GM12864 (cell line): ENCODE results near the gene RINL.
A peak's percentile ranks its signal among the peaks of the same experiment; 100 is the strongest.

ENCODE experiments used
- DNase-seq: peaks from one replicate; pipeline ENCODE4 v3.0.0-alpha.2; 2011; ENCODE audit warnings: low read depth
- H3K4me3 ChIP-seq: 2 replicates; pipeline ENCODE4 v1.5.1; 2011; ENCODE audit warnings: mild to moderate bottlenecking, low read depth, low read length, control low read depth
- TF ChIP-seq, protein P1 (sequence below): IDR thresholded peaks from 2 replicates; pipeline ENCODE4 v1.5.1; 2011; ENCODE audit warnings: low read depth, mild to moderate bottlenecking, moderate library complexity, low read length, control low read depth, inconsistent platforms; ENCODE audit errors: missing control alignments

The RINL gene

GRCh38 chr19:38898788-38899446 lies 20.8 kb upstream of the RINL start:
- DNase-seq = no peak
- TF ChIP-seq, protein P1, sequence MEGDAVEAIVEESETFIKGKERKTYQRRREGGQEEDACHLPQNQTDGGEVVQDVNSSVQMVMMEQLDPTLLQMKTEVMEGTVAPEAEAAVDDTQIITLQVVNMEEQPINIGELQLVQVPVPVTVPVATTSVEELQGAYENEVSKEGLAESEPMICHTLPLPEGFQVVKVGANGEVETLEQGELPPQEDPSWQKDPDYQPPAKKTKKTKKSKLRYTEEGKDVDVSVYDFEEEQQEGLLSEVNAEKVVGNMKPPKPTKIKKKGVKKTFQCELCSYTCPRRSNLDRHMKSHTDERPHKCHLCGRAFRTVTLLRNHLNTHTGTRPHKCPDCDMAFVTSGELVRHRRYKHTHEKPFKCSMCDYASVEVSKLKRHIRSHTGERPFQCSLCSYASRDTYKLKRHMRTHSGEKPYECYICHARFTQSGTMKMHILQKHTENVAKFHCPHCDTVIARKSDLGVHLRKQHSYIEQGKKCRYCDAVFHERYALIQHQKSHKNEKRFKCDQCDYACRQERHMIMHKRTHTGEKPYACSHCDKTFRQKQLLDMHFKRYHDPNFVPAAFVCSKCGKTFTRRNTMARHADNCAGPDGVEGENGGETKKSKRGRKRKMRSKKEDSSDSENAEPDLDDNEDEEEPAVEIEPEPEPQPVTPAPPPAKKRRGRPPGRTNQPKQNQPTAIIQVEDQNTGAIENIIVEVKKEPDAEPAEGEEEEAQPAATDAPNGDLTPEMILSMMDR = no peak
- peak overlapping the region; percentile 62 for H3K4me3 ChIP-seq

DNA sequence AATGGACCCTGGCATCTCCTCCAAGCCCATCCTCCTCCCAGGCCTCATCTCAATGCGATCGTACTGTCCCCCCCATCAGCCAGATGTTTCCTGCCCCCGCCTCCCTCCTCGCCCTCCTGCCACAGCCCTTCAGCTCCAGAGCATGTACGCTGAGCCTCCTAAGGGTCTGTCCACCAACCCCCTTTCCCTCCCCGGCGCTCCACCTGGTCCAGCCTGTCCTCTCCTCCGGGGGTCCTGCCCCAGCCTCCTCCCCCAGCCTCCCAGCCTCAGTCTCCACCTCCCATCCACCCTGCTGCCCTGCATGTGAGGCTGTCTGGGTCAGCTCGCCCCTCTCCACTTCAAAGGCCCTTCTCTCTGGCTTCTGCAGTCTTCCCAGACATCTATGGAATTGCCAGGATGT lies 16.9 kb upstream of the RINL start:
- no peak overlapping the region for H3K4me3 ChIP-seq
- no peak for DNase-seq
- TF ChIP-seq, protein P1 = no peak

DNA sequence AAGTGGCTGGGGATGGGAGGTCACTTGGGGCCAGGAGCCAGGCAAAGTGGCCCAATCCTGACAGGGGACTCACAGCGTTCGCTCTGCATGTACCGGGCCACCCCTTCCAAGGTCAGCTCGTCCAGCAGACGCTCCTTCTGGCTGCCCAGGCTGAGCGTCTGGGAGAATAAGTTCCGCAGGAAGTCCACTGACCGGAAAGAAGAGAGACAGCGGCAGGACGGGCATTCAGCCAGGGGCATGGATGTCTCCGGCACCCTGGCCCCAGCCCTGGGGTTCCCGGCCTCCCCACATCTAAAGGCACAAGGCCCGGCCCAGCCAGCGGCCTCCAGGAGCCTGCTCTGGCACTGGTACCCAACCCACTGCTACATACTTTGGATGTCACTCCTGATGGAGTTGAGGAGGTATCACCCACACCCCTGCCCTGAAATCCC lies 15.3 kb upstream of the RINL start:
- TF ChIP-seq, protein P1 = no peak
- no peak for DNase-seq
- no peak overlapping the region for H3K4me3 ChIP-seq

- H3K4me3 ChIP-seq = no peak overlapping the region
- TF ChIP-seq, protein P1 = no peak
- no peak for DNase-seq
These were observed 14.8 kb upstream of the RINL start for GRCh38 chr19:38892841-38893240.

- TF ChIP-seq, protein P1 = no peak
- DNase-seq = no peak
- no peak overlapping the region for H3K4me3 ChIP-seq
These were observed 13.7 kb upstream of the RINL start for GRCh38 chr19:38891771-38892170.

DNA sequence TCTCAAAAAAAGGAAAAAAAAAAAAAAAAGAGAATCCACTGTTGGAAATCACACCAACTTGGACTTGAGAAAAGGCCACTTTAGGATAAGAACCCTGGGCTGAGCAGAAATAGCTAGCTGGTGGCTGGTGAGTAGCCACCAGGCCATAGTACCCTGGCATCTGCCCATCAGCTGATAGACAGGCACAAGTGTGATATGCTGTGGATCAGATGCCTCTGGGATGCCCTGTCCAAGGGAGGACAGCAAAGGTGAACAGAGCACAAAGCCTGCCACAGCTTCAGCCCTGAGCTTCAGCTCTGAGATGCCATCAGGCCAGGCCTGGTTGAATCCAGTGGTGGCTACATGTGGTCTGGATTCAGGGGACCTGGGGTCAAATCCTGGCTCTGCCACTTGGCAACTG lies 12.6 kb upstream of the RINL start:
- no peak overlapping the region for H3K4me3 ChIP-seq
- no peak for DNase-seq
- TF ChIP-seq, protein P1 = no peak

DNA sequence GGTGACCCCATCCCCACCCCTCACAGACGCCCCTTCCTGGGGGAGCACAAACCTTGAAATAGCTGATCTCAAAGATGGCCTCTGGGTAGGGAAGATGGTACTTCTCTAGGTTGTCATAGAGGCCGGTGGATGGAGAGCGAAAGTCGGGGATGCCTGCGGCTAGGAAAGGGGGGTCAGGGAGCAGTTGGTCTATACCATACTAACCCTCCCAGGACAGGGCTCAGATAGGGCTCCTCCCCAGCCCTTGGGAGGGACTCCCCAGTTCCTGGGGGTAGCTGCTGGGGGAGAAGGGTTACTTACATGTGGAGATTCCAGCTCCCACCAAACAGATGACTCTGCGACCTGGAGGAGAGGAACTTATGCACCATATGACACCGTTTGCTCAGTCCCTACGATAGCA lies 11.7 kb upstream of the RINL start:
- DNase-seq = no peak
- TF ChIP-seq, protein P1 = no peak
- H3K4me3 ChIP-seq = no peak overlapping the region
